NB4 (cell line): ENCODE data around the gene ZMIZ2.

Source experiments
- CTCF ChIP-seq: IDR thresholded peaks from one replicate; pipeline ENCODE4 v1.5.1; 2012; ENCODE audit warnings: low read depth, low read length
- POLR2A ChIP-seq: IDR thresholded peaks from 2 replicates; pipeline ENCODE4 v1.6.1; 2011; ENCODE audit warnings: mild to moderate bottlenecking; ENCODE audit not compliant: insufficient read length; ENCODE audit errors: extremely low read depth

GRCh38 chr7:44798649-44799305 is 50.1 kb downstream of the ZMIZ2 start:
- TF ChIP-seq CTCF (no peak), POLR2A (no peak)
